ENCODE measurements around the gene NOXO1. TPM values are rescaled to one million over a fixed set of nuclear protein-coding genes. Genes with fewer than 3 reads are reported as not detected.
A peak's percentile ranks its signal among the peaks of the same experiment; 100 is the strongest.

NOXO1 gene
- total RNA-seq, 6 experiments from 2014 or later = 0.28 to 0.46 (median 0.45) TPM; not detected in 3

DNA sequence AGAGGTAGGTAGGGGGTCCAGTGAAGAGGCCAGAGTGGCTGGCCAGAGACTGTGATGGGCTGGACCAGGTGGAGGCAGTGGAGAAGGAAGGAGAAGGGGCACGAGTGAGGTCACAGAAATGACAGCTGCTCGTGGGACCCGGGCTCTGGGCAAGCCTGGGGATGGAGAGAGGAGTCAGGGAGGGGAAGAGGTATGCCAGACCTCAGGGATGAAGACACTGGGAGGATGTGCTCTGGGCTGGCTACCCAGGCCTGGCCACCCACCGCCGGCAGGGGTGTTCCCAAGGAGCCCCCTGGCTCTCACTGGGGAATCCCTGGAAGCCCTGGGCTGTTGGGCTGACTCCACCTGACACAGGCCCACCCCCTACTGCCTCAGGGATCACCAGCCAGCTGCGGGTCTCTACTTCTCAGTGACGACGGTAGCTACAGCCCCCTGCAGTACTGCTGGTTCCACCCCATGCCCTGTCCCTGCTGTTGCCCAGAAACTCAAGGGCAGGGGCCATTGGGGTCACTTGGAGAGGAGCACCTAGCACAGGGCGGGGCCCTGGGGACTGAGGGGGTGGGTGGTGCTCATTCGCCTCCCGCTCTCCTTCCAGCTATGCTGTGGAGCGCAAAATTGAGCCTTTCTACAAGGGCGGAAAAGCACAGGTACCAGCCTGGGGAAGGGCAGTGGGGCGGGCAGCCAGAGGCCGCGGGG lies 7.7 kb downstream of the NOXO1 start:
- H3K4me1 Mint-ChIP-seq (ENCODE audit: low read depth) = peaks cover 16% of the 10 kb centered on the region
- H3K9me3 Mint-ChIP-seq = no peaks in the 10 kb centered on the region
- no peak for DNase-seq
- peaks cover 7% of the 10 kb centered on the region for H3K36me3 Mint-ChIP-seq (ENCODE audit: low read depth)
- H3K27ac Mint-ChIP-seq = no peak overlapping the region
- no peaks in the 10 kb centered on the region; the same call in 1 of the 2 replicates for H3K27me3 Mint-ChIP-seq (ENCODE audit: insufficient read depth)
- H3K4me3 Mint-ChIP-seq = peak overlapping the region; percentile 97; the same call in 1 of the 2 replicates
- no peak for TF ChIP-seq CTCF (IDR thresholded peaks at IDR 0.05)

DNA sequence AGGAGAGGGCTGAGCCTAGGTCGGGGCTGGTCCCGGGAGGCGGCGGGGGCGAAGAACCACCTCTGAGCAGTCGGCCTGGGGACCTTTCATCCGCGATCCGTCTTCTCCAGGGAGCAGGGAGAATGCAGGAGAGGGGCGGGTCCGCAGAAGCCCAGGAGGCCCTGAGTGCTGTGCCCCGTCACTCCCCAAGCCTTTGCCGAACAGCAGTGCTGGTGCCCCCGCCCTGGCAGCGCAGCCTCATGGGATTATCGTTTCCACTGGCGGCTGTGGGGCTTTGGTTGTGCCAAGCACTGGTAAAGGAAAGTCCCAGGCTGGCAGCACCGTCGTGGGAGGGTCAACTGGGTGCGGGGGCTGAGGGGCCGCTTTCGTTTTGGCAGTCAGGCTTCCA lies 8.8 kb downstream of the NOXO1 start:
- H3K27me3 Mint-ChIP-seq (ENCODE audit: insufficient read depth) = no peaks in the 10 kb centered on the region; the same call in 1 of the 2 replicates
- H3K27ac Mint-ChIP-seq = peak overlapping the region; percentile 97
- peak overlapping the region; percentile 97 for H3K4me3 Mint-ChIP-seq
- peaks cover 16% of the 10 kb centered on the region for H3K4me1 Mint-ChIP-seq (ENCODE audit: low read depth)
- H3K36me3 Mint-ChIP-seq (ENCODE audit: low read depth) = peaks cover 7% of the 10 kb centered on the region
- DNase-seq = no peak
- no peak for TF ChIP-seq CTCF (IDR thresholded peaks at IDR 0.05)
- no peaks in the 10 kb centered on the region for H3K9me3 Mint-ChIP-seq

DNA sequence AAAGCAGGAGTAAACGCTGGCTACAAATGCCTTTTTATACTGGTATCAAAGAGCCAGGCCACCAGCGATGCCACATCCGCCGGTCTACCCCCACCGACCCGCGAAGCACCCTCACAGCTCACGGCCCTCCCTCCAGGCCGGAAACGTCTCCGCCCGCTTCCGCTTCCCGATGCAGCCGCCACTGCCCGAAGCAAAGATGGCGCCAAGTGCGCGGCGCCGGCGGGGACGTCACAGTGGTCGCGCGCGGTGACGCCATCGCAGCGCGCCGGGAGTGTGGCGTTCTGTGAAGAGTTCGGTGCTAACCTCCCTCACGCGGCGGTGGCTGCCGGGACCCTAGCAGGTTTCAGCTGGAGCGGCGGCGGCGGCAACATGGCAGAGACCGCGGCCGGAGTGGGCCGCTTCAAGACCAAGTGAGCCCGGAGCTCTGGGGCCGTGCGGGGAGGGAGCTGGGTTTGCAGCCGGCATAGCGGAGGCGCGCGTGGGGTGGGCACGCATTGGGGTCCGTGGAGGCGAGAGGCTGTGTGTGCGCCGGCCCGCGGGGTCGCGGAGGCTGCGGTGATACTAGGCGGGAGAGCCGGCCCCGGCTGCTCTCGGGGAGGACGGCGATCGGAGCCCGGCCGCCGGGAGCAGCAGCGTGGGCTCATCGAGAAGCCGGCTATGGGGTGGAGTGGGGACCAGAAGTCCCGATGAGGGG lies 9.3 kb downstream of the NOXO1 start, which contains the start of gene TBL3:
TBL3 (plus strand) TSS at position 258 of the 694 bp plus-strand sequence; CDS start at position 370, 112 bp downstream.
- Mint-ChIP-seq H3K9me3 (no peaks in the 10 kb centered on the region), H3K4me1 (ENCODE audit: low read depth) (peaks cover 16% of the 10 kb centered on the region), H3K27me3 (ENCODE audit: insufficient read depth) (no peaks in the 10 kb centered on the region; the same call in 1 of the 2 replicates)

DNA sequence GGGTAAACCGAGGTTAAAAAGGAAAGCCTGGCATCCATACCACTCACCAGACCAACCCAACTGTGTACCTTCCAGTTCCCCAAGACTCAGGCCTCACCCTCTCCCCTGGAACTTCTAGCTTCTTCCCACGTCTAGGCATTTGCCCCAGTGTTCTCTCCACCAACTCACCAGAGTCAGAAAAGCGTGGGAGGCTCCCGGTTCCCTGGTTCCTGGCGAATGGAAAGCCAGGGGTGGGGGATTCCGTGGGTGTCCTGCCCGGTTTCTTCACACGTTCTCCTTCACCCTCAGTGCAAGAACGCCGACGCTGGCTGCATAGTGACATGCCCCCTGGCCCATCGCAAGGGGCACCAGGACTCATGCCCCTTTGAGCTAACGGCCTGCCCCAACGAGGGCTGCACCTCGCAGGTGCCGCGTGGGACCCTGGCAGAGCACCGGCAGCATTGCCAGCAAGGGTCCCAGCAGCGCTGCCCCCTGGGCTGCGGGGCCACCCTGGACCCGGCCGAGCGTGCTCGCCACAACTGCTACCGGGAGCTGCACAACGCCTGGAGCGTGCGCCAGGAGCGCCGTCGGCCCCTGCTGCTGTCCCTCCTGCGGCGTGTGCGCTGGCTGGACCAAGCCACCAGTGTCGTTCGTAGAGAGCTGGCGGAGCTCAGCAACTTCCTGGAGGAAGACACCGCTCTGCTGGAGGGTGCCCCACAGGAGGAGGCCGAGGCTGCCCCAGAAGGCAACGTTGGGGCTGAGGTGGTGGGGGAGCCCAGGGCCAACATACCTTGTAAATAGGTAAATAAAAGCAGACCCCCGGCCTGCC lies 12.9 kb downstream of the NOXO1 start:
- no peak for DNase-seq
- no peak overlapping the region for H3K27ac Mint-ChIP-seq
- peaks cover 23% of the 10 kb centered on the region for H3K36me3 Mint-ChIP-seq (ENCODE audit: low read depth)
- no peak for TF ChIP-seq CTCF (IDR thresholded peaks at IDR 0.05)
- no peak overlapping the region for H3K4me3 Mint-ChIP-seq
- peaks cover 28% of the 10 kb centered on the region for H3K4me1 Mint-ChIP-seq (ENCODE audit: low read depth)
- H3K27me3 Mint-ChIP-seq (ENCODE audit: insufficient read depth) = peaks cover 13% of the 10 kb centered on the region
- peaks cover 12% of the 10 kb centered on the region for H3K9me3 Mint-ChIP-seq

More for the DNA sequence above, 9.3 kb downstream of the NOXO1 start, which contains the start of gene TBL3:
- no peak for TF ChIP-seq CTCF (IDR thresholded peaks at IDR 0.05)
- Mint-ChIP-seq H3K36me3 (ENCODE audit: low read depth) (peaks cover 7% of the 10 kb centered on the region), H3K4me3 (peak within 1 kb of the TSS; percentile 97), H3K27ac (peak within 1 kb of the TSS; percentile 97)
- peak; percentile 92 for DNase-seq

GRCh38 chr16:1966460-1966859 lies 14.8 kb downstream of the NOXO1 start, which contains the start of gene RNF151:
Gene RNF151 (plus strand): TSS chr16:1966856. CDS start chr16:1966882, 26 bp downstream.
- peak within 1 kb of the TSS; percentile 95 for H3K27ac Mint-ChIP-seq
- H3K9me3 Mint-ChIP-seq = peaks cover 18% of the 10 kb centered on the region
- peaks cover 20% of the 10 kb centered on the region for H3K27me3 Mint-ChIP-seq (ENCODE audit: insufficient read depth)
- peaks cover 29% of the 10 kb centered on the region for H3K4me1 Mint-ChIP-seq (ENCODE audit: low read depth)
- no peak for TF ChIP-seq CTCF (IDR thresholded peaks at IDR 0.05)
- DNase-seq = no peak
- H3K4me3 Mint-ChIP-seq = peak within 1 kb of the TSS; percentile 98
- H3K36me3 Mint-ChIP-seq (ENCODE audit: low read depth) = peaks cover 37% of the 10 kb centered on the region

Measured in HFFc6 (cell line).